Activated T-helper 1 cell treated with anti-CD3 and anti-CD28 coated beads, Interleukin-12 subunit alpha, Interleukin-12 subunit beta, Interleukin-2, Interleukin-4 antibody, amounts not matched to agents 30 ng/mL and 10 ng/mL and 1 ng/mL, durations not matched to agents 14 hours and 24 hours and 36 hours (primary cell): ENCODE results near the gene ZSWIM2. TPM values are rescaled to one million over a fixed set of nuclear protein-coding genes. Genes with fewer than 3 reads are reported as not detected.
"Not testable (repeated sequence)": the region's sequence is repeated elsewhere in the genome, so short reads cannot be mapped to it uniquely, and the experiment has no call there.

Experiments used
- DNase-seq: peaks from one replicate; pipeline ENCODE4 v3.0.0; 2021; ENCODE audit warnings: low spot score
- H3K27ac Mint-ChIP-seq: one replicate; pipeline ENCODE4 v1.8.0; 2021; ENCODE audit warnings: mild to moderate bottlenecking, mixed read lengths
- H3K27me3 Mint-ChIP-seq: one replicate; pipeline ENCODE4 v1.8.0; 2022; ENCODE audit warnings: mild to moderate bottlenecking, moderate library complexity, mixed read lengths; ENCODE audit not compliant: insufficient read depth
- H3K36me3 Mint-ChIP-seq: one replicate; pipeline ENCODE4 v1.8.0; 2021; ENCODE audit warnings: low read depth, mixed read lengths
- H3K4me1 Mint-ChIP-seq: one replicate; pipeline ENCODE4 v1.8.0; 2021; ENCODE audit warnings: low read depth, mixed read lengths
- H3K4me3 Mint-ChIP-seq: one replicate; pipeline ENCODE4 v1.8.0; 2021; ENCODE audit warnings: mild to moderate bottlenecking, moderate library complexity, mixed read lengths
- H3K9me3 Mint-ChIP-seq: one replicate; pipeline ENCODE4 v1.8.0; 2021; ENCODE audit warnings: mixed read lengths
- intact Hi-C: fragments of 100-400 bp; cut with micrococcal nuclease; formaldehyde crosslinking; loops from one replicate; pipeline ENCODE4 v1.15.1; 2024
- total RNA-seq: library from RNA; stranded (reverse); gene quantifications from 2 replicates; pipeline ENCODE4 v1.2.3, GENCODE V29; 2022

The ZSWIM2 gene, protein sequence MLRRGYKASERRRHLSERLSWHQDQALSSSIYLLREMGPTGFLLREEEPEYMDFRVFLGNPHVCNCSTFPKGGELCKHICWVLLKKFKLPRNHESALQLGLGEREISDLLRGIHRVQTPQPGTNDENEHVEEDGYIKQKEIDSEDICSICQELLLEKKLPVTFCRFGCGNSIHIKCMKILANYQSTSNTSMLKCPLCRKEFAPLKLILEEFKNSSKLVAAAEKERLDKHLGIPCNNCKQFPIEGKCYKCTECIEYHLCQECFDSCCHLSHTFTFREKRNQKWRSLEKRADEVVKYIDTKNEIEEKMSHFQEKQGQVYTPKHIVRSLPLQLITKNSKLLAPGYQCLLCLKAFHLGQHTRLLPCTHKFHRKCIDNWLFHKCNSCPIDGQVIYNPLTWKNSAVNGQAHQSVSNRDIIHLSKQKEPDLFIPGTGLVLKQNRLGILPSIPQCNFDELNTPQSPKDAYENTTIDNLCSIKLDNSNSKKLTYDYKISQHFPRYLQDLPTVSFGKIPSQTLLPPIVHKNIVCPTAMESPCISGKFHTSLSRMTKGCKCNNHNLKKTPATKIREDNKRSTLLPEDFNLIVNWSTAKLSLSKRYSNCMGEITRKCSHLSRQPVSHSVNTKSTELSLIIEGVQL
- not detected in 2 replicates for total RNA-seq

DNA sequence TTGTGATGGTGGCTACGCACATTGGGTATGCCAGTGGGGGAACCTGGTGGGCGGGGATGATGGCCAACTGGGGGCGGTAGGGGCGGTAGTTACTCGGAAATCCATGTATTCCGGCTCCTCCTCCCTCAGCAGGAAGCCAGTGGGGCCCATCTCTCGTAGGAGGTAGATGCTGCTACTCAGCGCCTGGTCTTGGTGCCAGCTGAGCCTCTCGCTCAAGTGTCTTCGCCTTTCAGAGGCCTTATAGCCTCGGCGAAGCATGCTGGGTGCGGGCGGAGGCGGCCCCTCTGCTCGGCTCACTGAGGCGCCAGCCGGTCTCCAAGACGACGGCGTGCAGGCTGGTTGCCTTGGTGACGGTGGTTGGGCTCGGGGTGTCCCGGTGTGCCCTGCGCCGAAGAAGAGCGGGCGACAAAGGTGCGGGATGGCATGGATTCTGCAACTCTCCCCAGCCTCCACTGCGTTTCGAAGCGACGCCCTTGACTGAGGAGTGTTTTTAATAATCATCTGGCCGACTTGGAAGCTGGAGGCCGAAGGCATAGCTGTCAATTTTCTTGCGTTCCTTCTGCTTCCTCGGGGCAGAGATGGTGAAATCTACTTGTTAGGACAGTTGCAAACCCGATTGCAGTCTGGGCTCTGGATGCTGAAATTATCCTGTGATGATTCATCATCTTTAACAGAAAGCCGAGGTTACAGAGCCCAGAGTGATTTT is at the start of gene ZSWIM2:
Gene ZSWIM2, minus strand, starts transcription at position 298 of the 706 bp plus-strand sequence. Its CDS starts 40 bp downstream, at position 258.
- peak within 1 kb of the TSS; percentile 48 for H3K4me3 Mint-ChIP-seq
- H3K36me3 Mint-ChIP-seq: no peaks in the 10 kb centered on the region
- H3K9me3 Mint-ChIP-seq: no peaks in the 10 kb centered on the region
- DNase-seq: no peak
- peaks cover 16% of the 10 kb centered on the region for H3K4me1 Mint-ChIP-seq
- H3K27me3 Mint-ChIP-seq: peaks cover 22% of the 10 kb centered on the region
- intact Hi-C loops: no loop called here
- H3K27ac Mint-ChIP-seq: no peak within 1 kb of the TSS

DNA sequence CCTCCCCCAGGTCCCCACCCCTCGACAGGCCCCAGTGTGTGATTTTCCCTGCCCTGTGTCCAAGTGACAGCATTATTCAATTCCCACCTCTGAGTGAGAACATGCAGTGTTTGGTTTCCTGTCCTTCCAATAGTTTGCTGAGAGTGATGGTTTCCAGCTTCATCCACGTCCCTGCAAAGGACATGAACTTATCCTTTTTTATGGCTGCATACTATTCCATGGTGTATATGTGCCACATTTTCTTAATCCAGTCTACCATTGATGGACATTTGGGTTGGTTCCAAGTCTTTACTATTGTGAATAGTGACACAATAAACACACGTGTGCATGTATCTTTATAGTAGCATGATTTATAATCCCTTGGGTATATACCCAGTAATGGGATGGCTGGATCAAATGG is 47.2 kb upstream of the ZSWIM2 start:
- H3K36me3 Mint-ChIP-seq, H3K4me3 Mint-ChIP-seq, intact Hi-C loops, H3K9me3 Mint-ChIP-seq, DNase-seq, H3K27me3 Mint-ChIP-seq, H3K4me1 Mint-ChIP-seq, H3K27ac Mint-ChIP-seq: not testable (repeated sequence)

DNA sequence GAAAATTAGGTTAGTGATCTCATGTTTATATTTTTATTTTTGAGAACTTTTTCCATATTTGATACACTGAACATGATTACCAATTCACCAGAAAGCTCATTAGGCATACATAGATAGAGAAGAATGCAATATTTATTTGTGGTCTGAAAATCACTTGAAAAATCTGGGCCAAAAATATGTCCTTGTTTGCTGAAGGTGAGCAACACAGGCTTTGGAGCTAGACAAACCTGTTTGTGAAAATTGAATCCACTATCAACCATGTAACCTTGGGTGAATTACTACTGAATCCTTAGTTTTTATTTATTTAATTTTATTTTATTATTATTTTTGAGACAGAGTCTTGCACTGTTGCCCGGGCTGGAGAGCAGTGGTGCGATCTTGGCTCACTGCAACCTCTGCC is 46.5 kb upstream of the ZSWIM2 start:
- H3K4me3 Mint-ChIP-seq: no peak overlapping the region
- H3K36me3 Mint-ChIP-seq: no peaks in the 10 kb centered on the region
- H3K9me3 Mint-ChIP-seq: no peaks in the 10 kb centered on the region
- no peaks in the 10 kb centered on the region for H3K4me1 Mint-ChIP-seq
- no peaks in the 10 kb centered on the region for H3K27me3 Mint-ChIP-seq
- no peak for DNase-seq
- H3K27ac Mint-ChIP-seq: no peak overlapping the region
- intact Hi-C loops: no loop called here

DNA sequence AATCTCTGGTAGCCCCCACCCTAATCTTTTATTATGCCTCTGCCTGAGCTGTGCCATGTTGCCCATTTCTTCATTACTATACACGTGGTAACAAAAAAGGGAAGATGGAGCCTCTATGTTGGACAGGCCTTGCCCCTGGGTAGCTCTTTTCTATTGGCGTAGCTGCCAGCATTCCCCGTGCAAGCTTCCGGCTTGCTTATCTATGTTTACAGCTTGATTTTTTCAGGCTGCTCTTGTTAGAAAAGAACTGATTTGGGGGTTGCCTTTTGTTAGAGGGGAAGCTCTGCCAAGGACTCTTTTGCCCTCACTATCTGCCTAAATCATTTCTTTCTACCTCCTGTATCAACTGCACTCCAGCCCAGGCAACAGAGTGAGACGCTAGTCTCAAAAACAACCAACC is 45.5 kb upstream of the ZSWIM2 start:
- Mint-ChIP-seq H3K4me3 (no peak overlapping the region), H3K36me3 (no peaks in the 10 kb centered on the region), H3K27ac (no peak overlapping the region), H3K4me1 (no peaks in the 10 kb centered on the region), H3K9me3 (no peaks in the 10 kb centered on the region), H3K27me3 (no peaks in the 10 kb centered on the region)
- no peak for DNase-seq
- intact Hi-C loops: no loop called here

DNA sequence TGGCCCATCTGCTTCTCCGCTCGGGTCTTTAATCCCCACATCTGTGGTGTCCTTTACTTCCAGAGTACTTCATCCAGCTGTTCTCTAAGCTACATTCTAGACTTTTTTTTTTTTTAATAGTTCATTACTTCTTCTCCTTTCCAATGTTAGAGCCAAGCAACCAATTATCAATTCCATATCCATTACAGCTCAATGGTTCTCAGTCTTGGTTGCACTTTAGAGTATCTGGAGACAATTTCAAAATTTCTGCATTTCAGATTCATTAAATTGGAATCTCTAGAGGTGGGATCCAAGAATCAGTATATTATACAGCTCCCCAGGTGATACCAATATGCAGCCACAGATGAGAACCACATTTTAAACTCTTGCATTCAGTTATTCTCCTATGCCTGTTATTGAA is 43.9 kb upstream of the ZSWIM2 start:
- no peak for DNase-seq
- intact Hi-C loops: no loop called here
- H3K36me3 Mint-ChIP-seq: no peaks in the 10 kb centered on the region
- no peaks in the 10 kb centered on the region for H3K4me1 Mint-ChIP-seq
- H3K27me3 Mint-ChIP-seq: no peaks in the 10 kb centered on the region
- no peak overlapping the region for H3K4me3 Mint-ChIP-seq
- H3K27ac Mint-ChIP-seq: no peak overlapping the region
- H3K9me3 Mint-ChIP-seq: no peaks in the 10 kb centered on the region

DNA sequence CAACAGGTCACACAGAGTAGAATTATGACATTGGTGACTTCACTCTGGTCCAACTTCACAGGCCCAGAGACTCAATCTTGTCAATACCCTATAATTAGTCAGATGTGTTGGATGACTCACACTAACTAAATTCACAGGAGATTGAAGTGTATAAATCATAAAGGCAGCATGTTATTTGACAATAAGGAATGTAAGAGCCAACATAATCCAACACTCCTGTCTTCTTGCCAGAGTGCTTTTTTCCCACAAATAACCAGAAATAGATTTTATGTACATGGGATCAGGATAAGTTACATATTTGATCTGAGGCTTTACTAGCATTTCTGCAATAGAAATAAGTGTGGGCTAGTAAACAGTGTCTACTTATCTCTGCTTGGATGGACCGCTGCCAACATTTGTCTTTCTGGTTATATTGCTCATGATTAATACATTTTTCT is 42.2 kb upstream of the ZSWIM2 start:
- no peak overlapping the region for H3K27ac Mint-ChIP-seq
- H3K27me3 Mint-ChIP-seq: no peaks in the 10 kb centered on the region
- intact Hi-C loops: no loop called here
- no peak for DNase-seq
- H3K4me3 Mint-ChIP-seq: no peak overlapping the region
- no peaks in the 10 kb centered on the region for H3K36me3 Mint-ChIP-seq
- H3K4me1 Mint-ChIP-seq: no peaks in the 10 kb centered on the region
- no peaks in the 10 kb centered on the region for H3K9me3 Mint-ChIP-seq

DNA sequence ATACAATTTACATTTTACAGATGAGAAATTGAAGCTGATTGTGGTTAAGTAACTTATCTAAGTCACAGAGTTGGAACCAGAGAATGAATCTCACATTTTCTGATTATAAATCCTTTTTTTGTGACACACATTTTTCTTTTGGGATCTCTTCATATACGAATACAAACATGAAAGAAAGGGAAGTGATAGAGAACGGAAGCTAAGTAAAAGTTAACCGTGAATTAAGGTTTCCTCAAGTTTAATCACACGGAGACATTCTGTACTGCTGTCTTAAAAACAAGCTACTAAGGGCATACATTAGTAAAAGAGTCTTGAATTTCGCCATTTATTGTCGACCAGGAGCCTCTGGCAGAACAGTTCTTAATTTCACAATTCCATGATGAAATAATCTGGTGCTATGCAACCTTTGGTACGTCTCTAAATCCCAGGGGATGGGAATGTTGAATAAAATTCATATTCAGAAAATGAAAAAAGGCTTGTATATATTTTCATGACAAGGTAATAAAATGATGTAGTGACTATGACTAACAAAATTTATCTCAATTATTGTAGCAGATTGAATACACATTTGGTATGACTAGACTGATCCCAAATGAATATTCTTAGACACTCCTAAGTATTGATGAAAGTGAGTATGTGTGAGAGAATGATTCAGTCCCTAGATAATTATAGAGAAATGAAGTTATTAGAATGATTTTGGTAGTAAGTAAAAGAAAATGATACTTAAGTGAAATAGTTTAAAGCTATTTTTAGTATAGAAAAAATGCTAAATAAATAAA is 40.3 kb upstream of the ZSWIM2 start:
- Mint-ChIP-seq H3K27me3 (no peaks in the 10 kb centered on the region), H3K9me3 (no peaks in the 10 kb centered on the region), H3K4me1 (no peaks in the 10 kb centered on the region), H3K36me3 (no peaks in the 10 kb centered on the region), H3K27ac (no peak overlapping the region), H3K4me3 (no peak overlapping the region)
- no peak for DNase-seq
- intact Hi-C loops: no loop called here

DNA sequence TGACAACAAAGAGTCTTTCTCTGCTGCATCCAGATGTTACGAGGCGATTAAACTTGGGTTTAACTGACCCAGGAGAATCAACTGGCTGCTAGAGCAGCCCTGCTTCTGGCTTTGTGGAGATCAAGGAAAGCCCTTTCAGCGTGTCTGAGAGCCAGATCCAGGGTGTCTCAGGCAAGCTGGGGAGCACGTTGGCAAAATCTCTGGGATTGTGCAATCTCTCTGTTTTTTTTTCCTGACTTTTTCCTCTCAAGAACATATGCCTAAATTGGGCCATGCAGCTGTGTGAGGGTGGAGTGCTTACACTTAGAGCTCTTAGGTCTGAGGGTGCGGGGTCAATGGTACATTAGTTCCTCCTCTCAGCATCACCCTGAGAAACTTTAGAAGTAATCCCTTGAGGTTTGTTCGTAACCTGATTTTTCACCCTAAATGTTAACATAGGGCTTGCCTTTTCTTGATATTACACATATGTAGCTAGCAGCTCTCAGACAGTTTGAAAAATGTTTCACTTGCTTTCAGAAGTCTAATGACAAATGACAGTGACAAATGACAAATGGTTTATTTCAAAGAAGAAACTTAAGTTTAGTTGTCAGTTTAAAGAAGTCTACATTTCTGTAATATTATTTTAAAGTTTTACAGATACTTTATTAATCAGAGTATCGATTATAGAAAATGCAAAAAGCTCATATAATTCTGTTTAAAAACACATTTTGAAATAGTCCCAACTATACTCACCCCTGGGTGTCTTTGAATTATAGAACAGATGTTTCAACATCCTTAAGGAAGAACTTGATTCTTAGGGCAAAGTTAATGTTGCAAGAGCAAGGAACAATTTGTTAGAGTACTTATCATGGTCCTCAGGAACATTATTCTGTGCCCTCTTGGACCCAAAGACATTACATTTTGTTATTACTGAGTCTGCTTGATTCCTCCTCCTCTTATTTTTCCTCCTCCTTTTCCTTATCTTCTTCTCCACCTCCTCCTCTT is 38.4 kb upstream of the ZSWIM2 start:
- DNase-seq: no peak
- H3K27ac Mint-ChIP-seq: no peak overlapping the region
- no peaks in the 10 kb centered on the region for H3K36me3 Mint-ChIP-seq
- intact Hi-C loops: no loop called here
- H3K27me3 Mint-ChIP-seq: no peaks in the 10 kb centered on the region
- no peak overlapping the region for H3K4me3 Mint-ChIP-seq
- H3K4me1 Mint-ChIP-seq: no peaks in the 10 kb centered on the region
- peaks cover 3% of the 10 kb centered on the region for H3K9me3 Mint-ChIP-seq

DNA sequence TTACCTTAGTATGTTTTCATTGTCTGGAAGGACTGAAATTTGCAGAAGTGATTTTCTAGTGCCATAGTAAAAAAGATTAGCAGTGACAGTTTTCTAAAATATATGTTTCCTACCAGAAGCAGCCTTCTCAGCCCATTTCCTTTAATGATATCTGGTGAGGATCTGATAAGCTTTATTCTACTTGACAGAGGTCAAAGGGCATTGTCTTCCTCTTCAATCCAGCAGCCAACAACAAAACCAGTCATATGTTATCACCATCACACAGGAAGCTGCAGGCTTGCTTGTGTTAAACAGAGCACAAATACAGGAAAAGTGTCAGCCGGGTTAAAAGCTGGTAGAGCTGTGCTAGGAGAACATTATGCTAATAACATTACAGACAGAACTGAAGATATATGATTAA is 35.6 kb upstream of the ZSWIM2 start:
- Mint-ChIP-seq H3K27ac (no peak overlapping the region), H3K9me3 (peaks cover 15% of the 10 kb centered on the region), H3K27me3 (no peaks in the 10 kb centered on the region), H3K36me3 (no peaks in the 10 kb centered on the region), H3K4me3 (no peak overlapping the region), H3K4me1 (no peaks in the 10 kb centered on the region)
- DNase-seq: no peak
- intact Hi-C loops: no loop called here

DNA sequence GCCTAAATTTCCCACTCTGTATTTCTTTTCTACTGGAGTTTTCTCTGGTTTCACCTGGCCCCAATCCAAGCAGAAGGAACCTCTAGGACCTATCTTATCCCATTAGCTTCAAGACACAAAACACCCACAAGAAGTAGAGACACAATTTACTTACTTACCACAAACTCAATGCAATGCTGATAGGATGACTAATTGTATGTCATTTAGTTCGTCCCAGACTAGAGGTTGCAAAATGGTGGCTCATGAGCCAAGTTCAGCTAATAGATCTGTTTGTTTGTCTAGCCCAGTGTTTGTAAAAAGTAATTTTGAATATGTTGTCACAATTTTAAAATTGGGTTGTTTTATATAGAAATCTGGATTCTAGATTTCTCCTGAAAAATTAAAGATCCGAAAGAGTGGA is 34.7 kb upstream of the ZSWIM2 start:
- Mint-ChIP-seq H3K4me1 (no peaks in the 10 kb centered on the region), H3K27ac (no peak overlapping the region), H3K4me3 (no peak overlapping the region), H3K9me3 (peaks cover 15% of the 10 kb centered on the region), H3K36me3 (no peaks in the 10 kb centered on the region), H3K27me3 (no peaks in the 10 kb centered on the region)
- intact Hi-C loops: no loop called here
- no peak for DNase-seq

DNA sequence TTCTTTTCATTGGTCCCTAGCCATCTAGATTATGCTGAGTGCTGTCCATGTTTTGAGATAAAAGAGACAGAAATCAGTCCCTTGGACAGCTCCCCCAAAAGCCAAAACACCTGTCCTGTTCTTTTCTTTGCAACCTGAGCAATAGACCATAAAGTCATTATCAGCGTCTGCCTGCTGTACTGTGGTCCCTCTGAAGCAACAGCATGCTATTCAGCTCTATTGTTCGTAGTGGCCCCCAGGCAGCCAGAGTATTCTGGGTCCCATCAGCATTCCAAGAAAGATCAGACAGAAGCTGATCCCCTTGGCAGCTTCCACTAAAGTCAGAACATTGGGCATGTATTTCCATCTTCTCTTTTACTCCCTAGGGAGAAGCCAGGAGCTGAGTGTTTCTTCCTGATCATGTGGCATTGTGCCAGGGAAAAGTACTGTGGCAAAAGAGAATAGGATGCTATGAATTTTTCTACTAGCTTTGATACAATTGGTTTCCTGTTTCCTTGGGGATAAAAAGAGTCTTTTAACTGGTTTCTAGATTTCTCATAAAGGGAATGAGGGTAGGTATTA is 33.6 kb upstream of the ZSWIM2 start:
- Mint-ChIP-seq H3K36me3 (no peaks in the 10 kb centered on the region), H3K4me1 (no peaks in the 10 kb centered on the region), H3K27ac (no peak overlapping the region), H3K9me3 (peaks cover 15% of the 10 kb centered on the region), H3K4me3 (no peak overlapping the region), H3K27me3 (no peaks in the 10 kb centered on the region)
- intact Hi-C loops: no loop called here
- DNase-seq: no peak

DNA sequence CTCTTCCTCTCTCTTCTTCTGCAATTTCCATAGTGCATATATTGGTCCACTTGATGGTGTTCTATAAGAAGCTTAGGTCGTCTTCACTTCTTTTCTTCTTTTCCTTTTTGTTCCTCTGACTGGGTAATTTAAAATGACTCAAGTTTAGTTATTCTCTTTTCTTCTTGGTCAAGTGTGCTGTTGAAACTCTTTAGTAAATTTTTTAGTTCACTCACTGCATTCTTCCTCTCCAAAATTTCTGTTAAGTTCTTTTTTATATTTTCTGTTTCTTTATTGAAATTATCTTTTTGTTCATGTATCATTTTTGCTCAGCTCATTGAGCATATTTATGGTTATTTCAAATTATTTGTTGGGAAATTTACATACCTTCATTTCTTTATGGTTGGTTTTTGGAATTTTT is 32.7 kb upstream of the ZSWIM2 start:
- Mint-ChIP-seq H3K4me3 (no peak overlapping the region), H3K4me1 (no peaks in the 10 kb centered on the region), H3K27me3 (no peaks in the 10 kb centered on the region), H3K9me3 (peaks cover 15% of the 10 kb centered on the region), H3K36me3 (no peaks in the 10 kb centered on the region), H3K27ac (no peak overlapping the region)
- intact Hi-C loops: no loop called here
- no peak for DNase-seq
